Fibroblast of lung (primary cell): ENCODE measurements around the gene CLDN2.

Experiments used
- CTCF ChIP-seq, 2 donors: IDR thresholded peaks in 1 of 2; conservative IDR thresholded peaks in 1 of 2; 1 replicate in 1 of 2; 2 replicates in 1 of 2; pipeline ENCODE4 v1.5.1; 2011 to 2012; ENCODE audit warnings: low read length in 2 of 2, control low read depth in 1 of 2, inconsistent platforms in 1 of 2, low read depth in 1 of 2, mild to moderate bottlenecking in 1 of 2
- EZH2 ChIP-seq: IDR thresholded peaks from 2 replicates; pipeline ENCODE4 v1.5.1; 2012; ENCODE audit warnings: low read length, control low read depth, mild to moderate bottlenecking; ENCODE audit errors: missing control alignments

- no peak for TF ChIP-seq EZH2
- TF ChIP-seq CTCF (conservative IDR thresholded peaks at IDR 0.05 in 1 of 2, IDR thresholded peaks at IDR 0.05 in 1 of 2; ENCODE audit: low read depth in 1 of 2, low read length in 2 of 2): no peak
Measured at GRCh38 chrX:106957856-106958255, 37.7 kb downstream of the CLDN2 start.
